KOPT-K1 (cell line): ENCODE measurements around the gene DNAH5.

ENCODE experiments used
- H3K27ac ChIP-seq: fragments of 200-600 bp; sonication (generic); 2 replicates; pipeline ENCODE4 v1.5.1; 2016; ENCODE audit warnings: antibody characterized with exemption, mild to moderate bottlenecking, low read depth, low read length; ENCODE audit not compliant: poor library complexity, severe bottlenecking
- H3K36me3 ChIP-seq: fragments of 200-600 bp; sonication (generic); 2 replicates; pipeline ENCODE4 v1.5.1; 2017; ENCODE audit warnings: antibody characterized with exemption, mild to moderate bottlenecking, low read length, moderate library complexity; ENCODE audit not compliant: insufficient read depth
- H3K9me3 ChIP-seq: fragments of 200-600 bp; sonication (generic); 2 replicates; pipeline ENCODE4 v1.5.1; 2017; ENCODE audit warnings: antibody characterized with exemption, low read length, mild to moderate bottlenecking; ENCODE audit not compliant: insufficient read depth, poor library complexity, severe bottlenecking

DNAH5 gene

DNA sequence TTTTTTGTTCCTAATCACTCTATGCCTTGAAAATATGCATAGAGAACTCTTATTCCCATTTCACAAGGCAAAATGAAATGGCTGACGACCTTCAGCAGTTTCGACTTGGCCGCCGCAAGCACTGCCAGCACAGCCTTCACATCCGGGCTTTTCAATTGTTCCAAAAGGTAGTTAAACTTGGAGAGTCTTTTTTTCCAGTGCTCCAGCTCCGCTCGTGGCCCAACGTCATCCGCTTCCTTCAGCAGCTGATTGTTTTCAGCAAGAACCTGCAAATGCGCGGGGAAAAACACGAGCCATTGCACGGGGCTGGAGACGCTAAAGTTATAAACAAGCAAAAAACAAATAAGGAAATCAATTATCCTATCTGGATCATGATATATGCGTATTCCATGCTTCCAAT, 25.4 kb downstream of the DNAH5 start:
- Histone ChIP-seq H3K9me3 (no peaks in the 10 kb centered on the region), H3K36me3 (no peaks in the 10 kb centered on the region), H3K27ac (no peak overlapping the region)

DNA sequence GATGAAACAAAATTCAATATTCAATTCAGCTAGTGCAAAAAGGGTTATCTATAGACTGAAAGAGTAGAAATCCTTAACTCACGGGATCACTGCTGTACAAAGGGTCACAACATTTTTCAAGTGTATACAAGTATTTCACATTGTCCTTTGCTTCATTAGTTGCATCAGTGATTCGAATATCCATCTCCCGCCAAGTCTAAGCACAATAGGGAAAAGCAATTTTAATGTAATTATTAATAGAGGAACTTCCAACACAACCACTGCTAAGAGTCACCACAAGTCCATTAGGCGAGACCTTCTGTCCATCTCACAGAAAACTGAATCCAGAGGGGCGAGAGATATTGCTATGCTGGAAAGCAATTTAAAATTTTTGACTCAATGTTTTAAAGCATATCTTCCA, 27.4 kb downstream of the DNAH5 start:
- Histone ChIP-seq H3K27ac (no peak overlapping the region), H3K9me3 (no peaks in the 10 kb centered on the region), H3K36me3 (no peaks in the 10 kb centered on the region)

DNA sequence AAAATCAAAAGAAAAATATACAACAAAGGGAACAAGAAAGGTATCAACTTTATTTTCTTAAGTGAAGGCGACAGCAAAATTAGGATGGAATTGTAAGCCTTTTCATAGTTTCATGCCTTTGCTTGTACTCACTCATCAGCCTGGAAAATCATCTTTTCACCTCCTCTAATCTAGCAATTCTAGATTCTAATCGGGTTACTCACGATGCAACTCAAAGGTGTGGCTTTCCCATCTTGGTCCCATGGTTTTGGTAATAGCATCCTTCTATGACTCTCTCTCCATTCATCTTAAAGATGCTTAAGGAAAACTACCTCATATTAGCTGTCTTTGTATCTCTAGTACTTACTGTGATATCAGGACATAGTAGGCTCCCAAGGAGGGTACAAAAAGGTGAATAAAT, 30.5 kb downstream of the DNAH5 start:
- H3K27ac ChIP-seq: no peak overlapping the region

DNA sequence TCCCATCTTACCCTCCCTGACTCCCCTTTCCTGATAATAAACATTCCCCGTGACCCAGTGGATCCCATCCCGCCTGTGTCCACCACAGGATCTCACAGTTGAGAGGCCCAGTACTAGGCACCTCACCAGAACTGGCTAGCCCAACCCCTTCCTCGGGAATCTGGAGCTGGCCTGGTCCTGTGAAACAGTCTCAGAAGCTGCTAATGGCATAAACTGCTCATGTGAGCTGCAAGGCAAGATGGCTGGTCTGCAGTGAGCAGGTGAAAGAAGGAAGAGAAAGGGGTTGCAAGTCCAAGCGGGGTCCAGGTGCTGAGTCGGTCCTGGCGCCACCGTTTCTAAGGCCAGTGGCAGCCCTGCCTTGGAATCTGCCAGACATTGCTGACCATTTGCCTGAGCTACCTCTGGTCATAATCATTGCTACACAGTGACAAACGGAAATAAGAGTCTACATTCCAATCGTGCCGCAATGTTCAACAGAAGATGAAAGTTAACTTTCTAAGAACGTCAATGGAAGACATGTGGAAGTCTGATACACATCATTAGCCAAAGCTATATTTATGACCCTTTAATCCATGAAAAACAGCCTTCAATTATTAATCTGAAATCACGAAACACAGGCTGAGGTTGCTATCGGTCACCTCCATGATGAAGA, 33.7 kb downstream of the DNAH5 start:
- Histone ChIP-seq H3K36me3 (no peaks in the 10 kb centered on the region), H3K27ac (no peak overlapping the region), H3K9me3 (no peaks in the 10 kb centered on the region)

More for the DNA sequence above, 30.5 kb downstream of the DNAH5 start:
- Histone ChIP-seq H3K9me3 (no peaks in the 10 kb centered on the region), H3K36me3 (no peaks in the 10 kb centered on the region)

DNA sequence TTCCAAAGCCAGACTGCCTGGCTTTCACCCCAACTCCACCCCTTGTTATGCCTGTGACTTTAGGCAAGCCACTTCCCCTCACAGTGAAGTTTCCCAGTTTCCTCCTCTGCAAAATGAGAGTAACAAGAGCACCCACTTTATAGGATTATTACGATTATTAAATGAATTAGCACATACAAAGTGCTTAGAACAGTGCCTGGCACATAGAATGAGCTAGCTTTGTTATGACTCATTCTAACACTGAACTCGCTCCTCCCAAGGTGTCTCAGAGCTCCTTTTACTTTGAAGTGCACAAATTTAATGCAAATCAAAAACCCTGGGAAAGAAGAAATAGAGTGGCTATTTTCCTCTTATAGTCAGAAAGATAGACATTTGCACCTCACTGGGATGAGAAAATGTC, 34.3 kb downstream of the DNAH5 start:
- Histone ChIP-seq H3K9me3 (no peaks in the 10 kb centered on the region), H3K36me3 (no peaks in the 10 kb centered on the region), H3K27ac (no peak overlapping the region)

DNA sequence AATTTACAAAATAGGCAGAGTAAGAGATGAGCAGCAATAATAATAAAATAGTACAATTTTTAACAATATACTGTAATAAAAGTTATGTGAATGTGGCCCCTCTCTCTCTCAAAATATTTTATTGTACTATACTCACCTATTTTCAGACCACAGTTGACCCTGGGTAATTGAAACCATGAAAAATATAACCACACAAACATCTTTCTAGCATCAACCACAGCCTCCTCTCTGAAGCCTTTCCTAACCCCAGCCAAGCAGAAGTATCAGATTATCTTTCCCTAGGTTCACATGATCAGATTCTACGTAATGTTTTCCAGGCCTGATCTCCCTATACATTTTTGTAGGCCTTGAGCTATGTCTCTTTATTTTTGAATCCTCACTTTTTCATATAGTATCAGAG, 35.2 kb downstream of the DNAH5 start:
- no peak overlapping the region for H3K27ac ChIP-seq
- no peaks in the 10 kb centered on the region for H3K36me3 ChIP-seq
- H3K9me3 ChIP-seq: no peaks in the 10 kb centered on the region

DNA sequence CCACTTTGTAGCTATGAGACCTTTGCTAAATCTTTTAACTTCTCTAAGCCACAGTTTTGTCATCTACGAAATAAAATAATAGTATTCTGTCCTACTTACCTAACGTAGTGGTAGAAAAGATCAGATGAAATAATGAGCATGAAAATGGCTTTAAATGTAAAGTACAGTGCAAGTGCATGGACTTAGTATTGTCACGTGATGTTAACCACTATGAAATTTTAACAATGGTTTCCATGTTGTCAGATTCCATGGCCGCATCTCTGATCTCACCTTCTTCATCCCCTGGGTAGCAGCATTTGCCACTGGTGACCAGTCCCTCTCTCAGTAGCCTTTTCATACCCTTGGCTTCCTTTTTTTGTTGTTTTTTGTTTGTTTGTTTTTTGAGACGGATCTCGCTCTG, 45.9 kb downstream of the DNAH5 start:
- Histone ChIP-seq H3K9me3 (no peaks in the 10 kb centered on the region), H3K36me3 (no peaks in the 10 kb centered on the region), H3K27ac (no peak overlapping the region)

DNA sequence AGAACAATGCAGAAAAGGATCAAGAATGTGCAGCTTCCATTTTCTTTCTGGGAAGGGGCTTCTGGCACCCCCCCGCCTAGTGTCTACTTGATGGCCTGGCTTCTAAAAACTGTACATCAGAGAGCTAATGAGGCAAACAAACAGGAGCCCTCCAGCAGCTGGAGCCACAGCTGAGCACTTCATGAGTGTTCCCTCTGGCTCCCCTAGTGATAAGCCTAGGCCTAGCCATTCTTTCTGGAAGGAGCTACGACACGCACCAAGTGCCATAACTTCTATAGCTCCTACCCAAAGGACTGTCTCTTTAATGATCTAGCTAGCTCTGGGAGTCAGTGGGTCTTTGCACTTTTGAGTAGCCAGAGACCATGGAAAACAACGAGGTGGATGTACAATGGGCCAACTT, 66.1 kb downstream of the DNAH5 start:
- Histone ChIP-seq H3K9me3 (no peaks in the 10 kb centered on the region), H3K27ac (no peak overlapping the region), H3K36me3 (no peaks in the 10 kb centered on the region)

DNA sequence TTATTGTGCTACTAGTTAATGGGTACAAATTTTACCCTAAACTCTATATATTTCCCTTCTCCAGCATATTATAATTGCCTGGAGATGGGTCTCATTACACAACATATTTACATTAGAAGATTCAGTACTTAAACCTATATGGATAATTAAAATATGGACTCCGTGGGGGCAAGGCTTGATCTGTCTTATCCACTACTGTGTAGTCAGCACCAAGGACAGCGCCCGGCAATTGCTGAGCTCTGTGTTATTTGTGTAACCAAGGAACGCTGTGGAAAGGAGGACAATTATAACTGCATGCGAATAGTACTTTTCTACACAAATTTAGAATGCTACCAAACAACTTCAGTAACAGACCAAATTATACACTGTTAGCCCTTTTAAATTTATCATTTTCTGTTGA, 77.7 kb downstream of the DNAH5 start:
- no peaks in the 10 kb centered on the region for H3K9me3 ChIP-seq

DNA sequence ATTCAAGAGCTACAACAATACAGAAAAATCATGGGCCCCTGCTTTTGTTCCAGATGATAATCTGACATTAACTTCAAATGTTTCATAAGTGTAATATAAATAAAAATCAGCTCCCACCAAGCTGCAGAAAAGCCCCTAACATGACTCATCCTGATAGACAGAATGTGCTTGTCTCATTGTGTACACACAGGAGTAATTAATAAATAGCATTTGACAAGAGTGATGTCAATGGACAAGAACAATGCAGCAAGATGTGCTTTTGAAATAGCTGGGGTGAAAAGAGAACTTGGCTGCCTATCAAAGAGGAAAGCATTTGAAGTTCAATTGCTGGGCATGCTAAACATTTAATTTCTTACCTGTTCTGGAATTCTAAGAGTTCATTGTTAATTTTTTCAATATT, 79.2 kb downstream of the DNAH5 start:
- Histone ChIP-seq H3K9me3 (no peaks in the 10 kb centered on the region), H3K36me3 (no peaks in the 10 kb centered on the region), H3K27ac (no peak overlapping the region)

More for the DNA sequence above, 77.7 kb downstream of the DNAH5 start:
- no peak overlapping the region for H3K27ac ChIP-seq
- H3K36me3 ChIP-seq: no peaks in the 10 kb centered on the region

DNA sequence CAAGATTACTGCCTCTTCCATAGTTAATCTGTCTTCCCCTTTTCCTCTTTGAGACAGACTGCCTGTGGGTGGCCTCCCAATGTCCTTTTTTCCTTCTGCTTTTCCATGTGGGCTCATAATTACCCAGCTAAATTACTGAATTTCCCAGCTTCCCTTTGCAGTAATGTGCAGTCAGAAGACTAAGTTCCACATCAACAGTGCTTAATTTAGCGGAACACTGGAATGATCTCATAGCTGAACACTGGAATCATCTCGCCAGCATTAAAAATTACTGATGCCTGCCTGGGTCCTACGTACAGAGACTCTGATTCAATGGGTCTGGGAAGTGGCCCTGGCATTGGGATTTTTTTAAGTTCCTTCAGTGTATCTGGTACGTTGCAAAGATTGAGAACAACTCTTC, 84.3 kb downstream of the DNAH5 start:
- Histone ChIP-seq H3K36me3 (no peaks in the 10 kb centered on the region), H3K9me3 (no peaks in the 10 kb centered on the region), H3K27ac (no peak overlapping the region)

DNA sequence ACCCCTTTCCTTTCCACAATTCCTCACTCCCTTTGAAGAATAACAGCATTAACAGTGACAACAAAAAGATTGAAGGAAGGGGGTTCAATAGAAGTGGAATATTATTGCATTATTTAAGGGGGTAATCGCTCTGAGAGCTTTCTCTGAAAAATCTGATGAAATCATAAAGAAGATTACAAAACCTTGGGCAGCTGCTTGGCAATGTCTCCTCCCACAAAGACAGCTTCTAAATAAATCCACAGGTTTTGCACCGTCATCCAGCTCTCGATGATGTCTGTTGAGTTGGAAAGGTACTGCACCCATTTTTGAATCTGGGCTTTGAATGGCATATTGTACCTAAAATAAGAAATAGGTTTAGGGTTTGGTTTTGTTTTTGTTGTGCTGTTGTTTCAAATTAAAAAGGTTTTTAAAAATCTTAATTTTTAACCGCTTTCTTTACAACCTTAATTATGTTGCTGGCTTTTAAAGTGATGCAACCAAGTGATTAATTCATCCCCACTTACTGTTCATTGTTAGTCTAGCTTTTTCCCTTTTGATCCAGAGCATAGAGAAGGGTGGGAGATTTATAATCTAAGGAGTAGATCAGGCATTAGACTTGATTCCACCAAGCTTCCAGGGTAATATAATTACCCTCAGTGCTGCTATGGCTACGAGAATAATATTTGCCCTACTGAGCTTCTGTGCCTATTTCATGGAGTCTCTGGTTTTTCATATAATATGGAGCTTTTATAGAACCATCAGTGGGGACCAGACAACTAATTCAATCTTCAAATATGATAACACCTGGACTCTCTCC, 85.0 kb downstream of the DNAH5 start:
- no peak overlapping the region for H3K27ac ChIP-seq
- no peaks in the 10 kb centered on the region for H3K36me3 ChIP-seq
- no peaks in the 10 kb centered on the region for H3K9me3 ChIP-seq

DNA sequence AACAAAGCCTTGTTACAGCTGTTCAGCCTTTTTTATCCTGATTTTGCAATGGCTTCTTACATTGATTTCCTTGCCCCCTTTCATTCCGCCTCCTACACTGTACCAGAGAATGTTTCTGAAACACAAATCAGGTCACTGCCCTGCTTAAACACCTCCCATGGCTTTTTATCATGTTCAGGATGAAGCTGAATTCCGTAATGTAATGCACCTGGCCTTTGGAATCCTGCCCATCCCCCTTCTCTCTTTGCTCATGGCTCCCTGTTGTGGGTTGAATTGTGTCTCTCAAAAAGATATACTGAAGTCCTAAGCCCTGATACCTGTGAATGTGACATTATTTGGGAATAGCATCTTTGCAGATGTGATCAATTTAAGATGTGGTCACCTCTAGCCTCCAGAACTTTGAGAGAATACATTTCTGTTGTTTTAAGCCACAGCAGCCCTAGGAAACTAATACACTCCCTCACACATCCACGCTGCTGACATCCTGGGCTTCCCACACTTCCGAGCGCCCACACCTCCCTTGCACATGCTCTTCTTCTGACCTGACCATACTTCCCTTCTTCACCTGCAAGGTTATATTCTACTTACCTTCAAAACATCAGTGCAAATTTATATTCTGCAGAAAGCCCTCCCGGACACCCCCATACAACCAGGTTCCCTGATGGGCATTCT, 101.2 kb downstream of the DNAH5 start:
- Histone ChIP-seq H3K27ac (no peak overlapping the region), H3K9me3 (no peaks in the 10 kb centered on the region), H3K36me3 (no peaks in the 10 kb centered on the region)

DNA sequence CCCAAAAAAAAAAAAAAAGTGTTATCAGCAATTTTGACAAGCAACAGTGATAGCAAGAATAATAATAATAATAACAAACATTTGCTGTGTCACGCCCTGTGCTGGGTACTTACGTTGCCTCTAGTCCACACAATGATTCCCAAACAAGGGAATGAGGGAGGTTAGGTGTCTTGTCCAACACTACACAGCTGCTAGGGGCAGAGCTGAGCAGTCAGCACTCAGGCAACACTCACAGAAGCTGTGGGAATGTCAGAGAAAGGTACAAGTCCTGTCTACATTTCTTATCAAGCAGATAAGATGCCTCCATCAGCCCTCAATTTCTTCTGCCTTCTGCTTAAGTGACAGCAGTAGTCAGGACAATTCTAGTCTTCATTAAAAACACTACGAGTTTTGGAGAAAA, 111.0 kb downstream of the DNAH5 start:
- H3K9me3 ChIP-seq: no peaks in the 10 kb centered on the region
- H3K36me3 ChIP-seq: no peaks in the 10 kb centered on the region
- no peak overlapping the region for H3K27ac ChIP-seq

DNA sequence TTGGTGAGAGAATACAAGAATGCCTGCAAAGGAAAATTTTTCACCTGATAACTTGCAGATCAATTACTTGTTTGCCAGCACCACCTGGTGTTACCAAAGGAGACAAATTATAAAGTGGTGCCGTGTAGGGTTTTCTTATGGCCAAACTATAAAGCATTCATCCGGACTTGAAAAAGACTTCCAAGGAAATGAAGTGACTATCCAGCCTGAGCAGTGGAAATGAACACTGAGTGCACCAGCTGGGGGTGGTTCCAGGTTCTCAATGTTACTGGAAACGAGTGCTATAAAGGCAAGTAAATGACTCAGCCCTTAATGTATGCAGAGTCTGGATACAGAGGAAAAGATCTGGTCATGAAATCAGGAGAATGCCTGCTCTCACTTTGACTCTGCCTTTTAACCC, 113.1 kb downstream of the DNAH5 start:
- Histone ChIP-seq H3K27ac (no peak overlapping the region), H3K9me3 (peaks cover 4% of the 10 kb centered on the region), H3K36me3 (no peaks in the 10 kb centered on the region)
